HEK293 (cell line): ENCODE data around the gene RCN2.
A peak's percentile ranks its signal among the peaks of the same experiment; 100 is the strongest.

ENCODE experiments used
- GLI2 ChIP-seq: fragments of 450-650 bp; formaldehyde crosslinking; IDR thresholded peaks from 2 replicates; pipeline ENCODE4; 2017; ENCODE audit warnings: missing biosample characterization, missing genetic modification characterization, low read depth, borderline replicate concordance
- IKZF3 ChIP-seq: fragments of 450-650 bp; IDR thresholded peaks from 2 replicates; pipeline ENCODE4 v1.5.0; 2018; ENCODE audit warnings: missing biosample characterization, mild to moderate bottlenecking, missing genetic modification characterization, moderate library complexity
- INSM2 ChIP-seq: fragments of 450-650 bp; formaldehyde crosslinking; IDR thresholded peaks from 2 replicates; pipeline ENCODE4 v1.5.1; 2016; ENCODE audit warnings: missing biosample characterization, missing genetic modification characterization
- TCF7L2 ChIP-seq: IDR thresholded peaks from 2 replicates; pipeline ENCODE4 v1.6.1; 2011; ENCODE audit warnings: low read depth, mild to moderate bottlenecking, inconsistent platforms, low read length, moderate library complexity, borderline replicate concordance
- TSHZ1 ChIP-seq: fragments of 450-650 bp; formaldehyde crosslinking; IDR thresholded peaks from 2 replicates; pipeline ENCODE4 v1.5.1; 2016; ENCODE audit warnings: missing biosample characterization, missing genetic modification characterization, borderline replicate concordance
- WT1 ChIP-seq: fragments of 450-650 bp; formaldehyde crosslinking; IDR thresholded peaks from 2 replicates; pipeline ENCODE4 v1.5.1; 2016; ENCODE audit warnings: missing biosample characterization, missing genetic modification characterization
- ZBTB10 ChIP-seq: fragments of 450-650 bp; formaldehyde crosslinking; IDR thresholded peaks from 2 replicates; pipeline ENCODE4 v1.5.1; 2016; ENCODE audit warnings: missing biosample characterization, missing genetic modification characterization
- ZNF18 ChIP-seq: fragments of 450-650 bp; formaldehyde crosslinking; IDR thresholded peaks from 2 replicates; pipeline ENCODE4 v1.5.1; 2016; ENCODE audit warnings: missing biosample characterization, missing genetic modification characterization
- ZNF280C ChIP-seq: fragments of 450-650 bp; formaldehyde crosslinking; IDR thresholded peaks from 2 replicates; pipeline ENCODE4 v1.5.1; 2016; ENCODE audit warnings: missing biosample characterization, missing genetic modification characterization
- ZNF311 ChIP-seq: fragments of 450-650 bp; formaldehyde crosslinking; IDR thresholded peaks from 2 replicates; pipeline ENCODE4 v1.5.1; 2017; ENCODE audit warnings: missing biosample characterization, missing genetic modification characterization, borderline replicate concordance
- ZNF362 ChIP-seq: fragments of 450-650 bp; formaldehyde crosslinking; IDR thresholded peaks from 2 replicates; pipeline ENCODE4 v1.5.1; 2016; ENCODE audit warnings: missing biosample characterization, missing genetic modification characterization
- ZNF37A ChIP-seq: fragments of 450-650 bp; IDR thresholded peaks from 2 replicates; pipeline ENCODE4 v1.5.1; 2018; ENCODE audit warnings: missing biosample characterization, missing genetic modification characterization
- ZNF449 ChIP-seq: fragments of 450-650 bp; formaldehyde crosslinking; IDR thresholded peaks from 2 replicates; pipeline ENCODE4 v1.5.1; 2017; ENCODE audit warnings: missing biosample characterization, mild to moderate bottlenecking, missing genetic modification characterization, moderate library complexity
- ZNF488 ChIP-seq: fragments of 450-650 bp; formaldehyde crosslinking; IDR thresholded peaks from 2 replicates; pipeline ENCODE4 v1.5.1; 2016; ENCODE audit warnings: missing biosample characterization, missing genetic modification characterization
- ZNF501 ChIP-seq: fragments of 450-650 bp; formaldehyde crosslinking; IDR thresholded peaks from 2 replicates; pipeline ENCODE4 v1.5.1; 2016; ENCODE audit warnings: missing biosample characterization, missing genetic modification characterization
- ZNF555 ChIP-seq: fragments of 450-650 bp; formaldehyde crosslinking; conservative IDR thresholded peaks from 2 replicates; pipeline ENCODE4 v1.5.1; 2017; ENCODE audit warnings: missing biosample characterization, mild to moderate bottlenecking, missing genetic modification characterization, inconsistent platforms
- ZNF585B ChIP-seq: fragments of 450-650 bp; formaldehyde crosslinking; IDR thresholded peaks from 2 replicates; pipeline ENCODE4 v1.5.1; 2016; ENCODE audit warnings: missing biosample characterization, missing genetic modification characterization
- ZNF707 ChIP-seq: fragments of 450-650 bp; formaldehyde crosslinking; IDR thresholded peaks from 2 replicates; pipeline ENCODE4 v1.5.1; 2016; ENCODE audit warnings: missing biosample characterization, missing genetic modification characterization
- ZNF777 ChIP-seq: fragments of 450-650 bp; formaldehyde crosslinking; IDR thresholded peaks from 2 replicates; pipeline ENCODE4 v1.5.1; 2017; ENCODE audit warnings: missing biosample characterization, missing genetic modification characterization, borderline replicate concordance
- ZNF837 ChIP-seq: fragments of 450-650 bp; formaldehyde crosslinking; IDR thresholded peaks from 2 replicates; pipeline ENCODE4 v1.5.1; 2016; ENCODE audit warnings: missing biosample characterization, missing genetic modification characterization
- ZSCAN18 ChIP-seq: fragments of 450-650 bp; formaldehyde crosslinking; IDR thresholded peaks from 2 replicates; pipeline ENCODE4 v1.5.1; 2016; ENCODE audit warnings: missing biosample characterization, missing genetic modification characterization

Gene RCN2

GRCh38 chr15:76931397-76932134 lies at the start of gene RCN2 (continued):
- TF ChIP-seq ZNF707 (tag by site-specific recombination) (no peak), GLI2 (tag by site-specific recombination) (no peak), ZSCAN18 (tag by site-specific recombination) (no peak), ZNF449 (tag by site-specific recombination) (no peak), ZNF501 (tag by site-specific recombination) (no peak), ZNF311 (tag by site-specific recombination) (no peak), ZBTB10 (no peak), ZNF280C (tag by site-specific recombination) (no peak), ZNF18 (tag by site-specific recombination) (no peak), ZNF37A (tag by site-specific recombination) (no peak), TSHZ1 (no peak), ZNF488 (tag by site-specific recombination) (no peak), ZNF585B (tag by site-specific recombination) (no peak), WT1 (tag by site-specific recombination) (0 out of 2 replicates have a peak, but pooled peaks have one; percentile 30), ZNF362 (tag by site-specific recombination) (no peak), ZNF555 (tag by site-specific recombination) (no peak), ZNF777 (no peak), ZNF837 (tag by site-specific recombination) (no peak), INSM2 (tag by site-specific recombination) (no peak), TCF7L2 (no peak), IKZF3 (tag by site-specific recombination) (no peak)
